Left lung (tissue), 10 donors: ENCODE results near the gene HAGHL. TPM values are rescaled to one million over a fixed set of nuclear protein-coding genes. Genes with fewer than 3 reads are reported as not detected.
"Not testable (repeated sequence)": the region's sequence is repeated elsewhere in the genome, so short reads cannot be mapped to it uniquely, and the experiment has no call there.

ENCODE experiments used
- ATAC-seq: fragments of 200-7000 bp; cut with Tn5 transposase; one replicate; pipeline ENCODE4 v1.9.1; 2020; ENCODE audit warnings: moderate library complexity
- DNase-seq, 4 donors: peaks; one replicate each; pipeline ENCODE4 v3.0.0-alpha.2; 2013 to 2020
- H3K27ac ChIP-seq, 2 donors: fragments of 200-600 bp; sonication (generic) in 1 of 2; one replicate each; pipeline versions ENCODE4 v1.5.0 to v1.8.0; 2020 to 2021
- H3K27me3 ChIP-seq, 2 donors: fragments of 200-600 bp; sonication (generic) in 1 of 2; one replicate each; pipeline versions ENCODE4 v1.5.0 to v1.8.0; 2020 to 2021
- H3K36me3 ChIP-seq, 2 donors: fragments of 200-600 bp; sonication (generic) in 1 of 2; one replicate each; pipeline versions ENCODE4 v1.5.0 to v1.8.0; 2020 to 2021
- H3K4me1 ChIP-seq, 2 donors: fragments of 200-600 bp; one replicate each; pipeline ENCODE4 v1.8.0; 2021
- H3K4me3 ChIP-seq, 2 donors: fragments of 200-600 bp; sonication (generic) in 1 of 2; one replicate each; pipeline versions ENCODE4 v1.5.0 to v1.8.0; 2020 to 2021; ENCODE audit warnings: mild to moderate bottlenecking in 1 of 2
- H3K9me3 ChIP-seq, 2 donors: fragments of 200-600 bp; sonication (generic) in 1 of 2; one replicate each; pipeline versions ENCODE4 v1.5.0 to v1.8.0; 2020 to 2021
- intact Hi-C, 2 donors: fragments of 100-400 bp; cut with DNase I; formaldehyde crosslinking; loops; one replicate each; pipeline versions ENCODE4 v1.11.2 to v1.14.2; 2022
- polyA plus RNA-seq, 6 donors: library from polyadenylated mRNA; unstranded; fragments of 120-200 nt; gene quantifications; one replicate each; pipeline ENCODE4 v1.2.1, GENCODE V29; 2013; ENCODE audit not compliant: insufficient read length in 6 of 6
- total RNA-seq, 2 donors: library from RNA; stranded (reverse); fragmentation: NEBNext Ultra II Directional; extraction: Animal tissue kit (Norgen Biotek cat#: 25700); gene quantifications; one replicate each; pipeline ENCODE4 v1.2.1, GENCODE V29; 2021
- TF ChIP-seq, protein P1 (sequence below), 2 donors: fragments of 200-600 bp; sonication (generic) in 1 of 2; IDR thresholded peaks; one replicate each; pipeline versions ENCODE4 v1.5.0 to v1.8.0; 2021; ENCODE audit warnings: antibody characterized with exemption in 2 of 2
- donor health status: DM: no; HTN: yes; CAD: no.
- donor health status: DM: no; HTN: no; CAD: no.

HAGHL gene
- total and polyA plus RNA-seq, 8 donors: 2.4 to 9.9 (median 4.4) TPM

DNA sequence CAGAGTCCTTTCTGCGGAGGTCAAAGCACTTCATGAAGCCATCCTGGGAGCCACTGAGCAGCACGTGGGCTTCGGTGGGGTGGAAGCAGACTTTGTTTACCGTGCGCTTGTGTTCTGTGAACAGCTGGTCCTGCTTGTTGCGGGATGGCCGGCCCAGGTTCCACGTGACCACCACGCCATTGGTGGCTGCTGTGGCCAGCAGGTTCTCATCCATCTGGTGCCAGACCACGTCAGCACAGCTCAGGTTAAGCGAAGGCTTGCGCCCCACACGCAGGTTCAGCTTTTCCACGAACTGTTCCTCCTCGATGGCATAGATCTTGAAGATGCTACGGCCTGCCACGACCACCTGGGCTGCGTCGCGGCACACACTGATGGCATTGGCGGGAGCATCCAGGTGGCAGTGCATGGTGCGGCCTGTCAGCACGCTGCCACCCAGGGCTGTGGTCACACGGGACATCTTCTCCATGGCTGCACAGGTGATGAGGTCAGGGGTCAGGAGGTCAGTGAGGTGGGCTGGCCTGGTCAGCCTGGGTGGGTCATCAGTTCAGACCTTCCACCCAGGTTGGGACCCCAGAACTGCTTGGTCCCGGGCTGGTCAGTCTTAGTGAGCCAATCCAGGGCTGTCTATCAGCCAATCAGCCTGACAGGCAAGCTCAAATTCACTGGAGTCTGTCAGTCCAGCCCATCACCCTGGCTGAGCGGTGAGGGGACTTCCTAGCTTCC is 37.6 kb upstream of the HAGHL start:
- DNase-seq (peak in 1 of 4 donors; percentile 34), ATAC-seq (no peak)
- intact Hi-C loops: no loop called here

DNA sequence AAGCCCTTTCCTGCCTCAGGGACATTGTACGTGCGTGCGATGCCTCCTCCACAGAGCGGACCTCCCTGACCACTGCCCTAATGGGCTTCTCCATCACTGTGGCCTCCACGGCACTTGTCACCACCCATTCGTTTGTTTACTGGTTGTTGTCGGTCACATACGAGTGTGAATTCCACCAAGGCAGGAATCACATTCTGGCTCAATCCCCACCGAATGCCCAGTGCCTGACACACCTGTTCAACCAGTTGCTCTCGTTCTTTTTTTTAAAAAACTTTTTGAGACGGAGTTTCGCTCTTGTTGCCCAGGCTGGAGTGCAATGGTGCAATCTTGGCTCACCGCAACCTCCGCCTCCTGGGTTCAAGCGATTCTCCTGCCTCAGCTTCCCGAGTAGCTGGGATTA is 35.7 kb upstream of the HAGHL start:
- H3K9me3 ChIP-seq, intact Hi-C loops, H3K4me3 ChIP-seq, H3K27ac ChIP-seq, DNase-seq, ATAC-seq: not testable (repeated sequence)
- peaks cover 0 to 17% of the 10 kb centered on the region in 2 donors for H3K36me3 ChIP-seq
- H3K27me3 ChIP-seq: peaks cover 42 to 53% of the 10 kb centered on the region in 2 donors
- peaks cover 20 to 44% of the 10 kb centered on the region in 2 donors for H3K4me1 ChIP-seq

More for the DNA sequence above, 37.6 kb upstream of the HAGHL start:
- Histone ChIP-seq H3K4me1 (peaks cover 14 to 43% of the 10 kb centered on the region in 2 donors), H3K9me3 (no peaks in the 10 kb centered on the region), H3K4me3 (peak overlapping the region; percentile 88 to 99), H3K27me3 (peaks cover 24 to 34% of the 10 kb centered on the region in 2 donors), H3K27ac (peak overlapping the region; percentile 69 to 90), H3K36me3 (peaks cover 0 to 29% of the 10 kb centered on the region in 2 donors)
- TF ChIP-seq, protein P1, sequence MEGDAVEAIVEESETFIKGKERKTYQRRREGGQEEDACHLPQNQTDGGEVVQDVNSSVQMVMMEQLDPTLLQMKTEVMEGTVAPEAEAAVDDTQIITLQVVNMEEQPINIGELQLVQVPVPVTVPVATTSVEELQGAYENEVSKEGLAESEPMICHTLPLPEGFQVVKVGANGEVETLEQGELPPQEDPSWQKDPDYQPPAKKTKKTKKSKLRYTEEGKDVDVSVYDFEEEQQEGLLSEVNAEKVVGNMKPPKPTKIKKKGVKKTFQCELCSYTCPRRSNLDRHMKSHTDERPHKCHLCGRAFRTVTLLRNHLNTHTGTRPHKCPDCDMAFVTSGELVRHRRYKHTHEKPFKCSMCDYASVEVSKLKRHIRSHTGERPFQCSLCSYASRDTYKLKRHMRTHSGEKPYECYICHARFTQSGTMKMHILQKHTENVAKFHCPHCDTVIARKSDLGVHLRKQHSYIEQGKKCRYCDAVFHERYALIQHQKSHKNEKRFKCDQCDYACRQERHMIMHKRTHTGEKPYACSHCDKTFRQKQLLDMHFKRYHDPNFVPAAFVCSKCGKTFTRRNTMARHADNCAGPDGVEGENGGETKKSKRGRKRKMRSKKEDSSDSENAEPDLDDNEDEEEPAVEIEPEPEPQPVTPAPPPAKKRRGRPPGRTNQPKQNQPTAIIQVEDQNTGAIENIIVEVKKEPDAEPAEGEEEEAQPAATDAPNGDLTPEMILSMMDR (IDR thresholded peaks at IDR 0.05): no peak

DNA sequence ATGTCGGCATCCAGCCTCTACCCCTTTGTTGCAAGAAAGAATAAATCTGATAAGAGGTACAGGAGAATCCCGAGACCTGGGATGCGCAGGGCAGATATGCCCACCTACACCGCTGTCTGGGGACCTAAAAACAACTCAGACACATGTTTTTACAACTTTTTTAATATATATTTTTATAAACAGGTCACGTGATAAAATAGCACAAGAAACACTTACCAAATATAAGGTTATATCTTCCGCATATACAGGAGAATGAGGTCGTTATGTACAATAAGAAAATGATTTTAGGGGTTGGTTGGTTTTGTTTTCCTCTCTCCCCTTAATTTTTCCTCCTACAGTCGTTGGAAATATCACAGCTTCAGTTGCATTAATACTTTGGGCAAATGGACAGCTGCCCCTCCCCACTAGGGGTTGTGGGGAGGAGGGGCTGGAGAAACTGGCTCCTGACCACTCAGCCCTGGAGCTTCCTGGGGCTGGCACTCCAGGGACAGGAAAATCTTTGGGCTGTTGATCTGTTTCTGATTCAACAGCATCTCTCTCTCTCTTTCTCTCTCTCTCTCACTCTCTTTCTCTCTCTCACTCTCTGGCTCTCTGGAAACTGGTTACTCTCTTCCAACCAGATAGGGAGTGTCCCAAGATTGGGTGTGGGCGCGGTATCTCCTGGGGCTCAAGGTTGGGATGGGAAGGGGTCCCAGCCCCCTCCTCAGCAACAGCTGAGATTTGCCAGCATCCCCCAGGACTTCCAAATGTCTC is 34.4 kb upstream of the HAGHL start:
- Histone ChIP-seq H3K9me3 (no peaks in the 10 kb centered on the region), H3K27ac (no peak overlapping the region), H3K27me3 (peaks cover 44 to 66% of the 10 kb centered on the region in 2 donors), H3K4me3 (no peak overlapping the region), H3K4me1 (peaks cover 20 to 44% of the 10 kb centered on the region in 2 donors), H3K36me3 (peaks cover 0 to 4% of the 10 kb centered on the region in 2 donors)
- no peak for DNase-seq
- TF ChIP-seq, protein P1 (IDR thresholded peaks at IDR 0.05): no peak
- ATAC-seq: no peak
- intact Hi-C loops: no loop called here

DNA sequence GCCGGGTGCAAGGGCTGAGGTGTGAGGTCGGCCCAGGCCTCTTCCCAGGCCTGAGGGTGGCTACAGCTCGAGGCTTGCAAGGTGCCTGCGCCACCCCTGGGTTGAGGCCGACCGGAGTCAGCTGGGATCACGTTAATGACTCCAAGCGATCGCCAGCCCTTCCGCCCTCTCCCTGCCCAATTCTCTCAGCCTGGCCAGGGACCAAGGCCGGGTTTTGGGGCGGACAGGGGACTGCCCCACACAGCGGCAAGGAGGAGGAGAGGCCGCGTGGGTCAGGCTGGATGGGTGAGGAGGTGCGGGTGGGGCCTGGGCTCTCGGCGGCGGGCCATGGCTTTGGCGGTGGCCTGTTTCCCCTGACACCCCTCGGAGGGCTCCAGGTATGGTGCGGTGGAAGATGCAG is 33.5 kb upstream of the HAGHL start:
- TF ChIP-seq, protein P1 (IDR thresholded peaks at IDR 0.05): no peak
- ATAC-seq (no peak), DNase-seq (no peak)
- H3K4me1 ChIP-seq: peaks cover 20 to 42% of the 10 kb centered on the region in 2 donors
- no peaks in the 10 kb centered on the region for H3K36me3 ChIP-seq
- no peak overlapping the region for H3K27ac ChIP-seq
- intact Hi-C loops: no loop called here
- H3K9me3 ChIP-seq: no peaks in the 10 kb centered on the region
- no peak overlapping the region for H3K4me3 ChIP-seq
- H3K27me3 ChIP-seq: peaks cover 44 to 74% of the 10 kb centered on the region in 2 donors

DNA sequence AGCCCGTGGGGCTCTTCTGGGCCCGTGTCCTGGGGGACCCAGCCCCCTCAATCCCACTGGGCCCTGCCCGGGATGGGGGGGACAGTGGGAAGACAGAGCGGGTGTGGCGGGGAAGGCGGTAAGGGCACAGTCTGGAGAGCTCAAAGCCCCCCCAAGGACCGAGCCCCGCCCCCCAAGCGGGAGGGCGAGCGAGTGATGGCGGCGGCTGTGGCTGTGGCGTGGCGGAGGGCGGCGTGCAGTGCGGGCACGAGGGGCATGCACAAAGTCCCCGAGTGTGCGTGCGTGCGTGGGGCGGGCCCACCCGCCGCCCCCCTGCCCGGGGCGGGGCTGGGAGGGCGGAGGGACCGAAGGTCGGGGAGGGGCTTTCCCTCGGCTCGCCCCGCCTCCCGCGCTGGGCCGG is 33.1 kb upstream of the HAGHL start:
- Histone ChIP-seq H3K36me3 (no peaks in the 10 kb centered on the region), H3K4me3 (no peak overlapping the region), H3K27ac (no peak overlapping the region), H3K27me3 (peaks cover 44 to 78% of the 10 kb centered on the region in 2 donors), H3K4me1 (peaks cover 20 to 38% of the 10 kb centered on the region in 2 donors), H3K9me3 (no peaks in the 10 kb centered on the region)
- no peak for DNase-seq
- intact Hi-C loops: no loop called here
- ATAC-seq: no peak
- TF ChIP-seq, protein P1 (IDR thresholded peaks at IDR 0.05): no peak
